Endothelial cell of umbilical vein (primary cell): ENCODE measurements around the gene ZNF320.

ENCODE experiments used
- CTCF ChIP-seq, 2 donors: IDR thresholded peaks; 1 replicate in 1 of 2; 2 replicates in 1 of 2; pipeline ENCODE4 v1.5.1; 2011; ENCODE audit warnings: low read length in 2 of 2, mild to moderate bottlenecking in 2 of 2, moderate library complexity in 2 of 2, control low read depth in 1 of 2, inconsistent platforms in 1 of 2, low read depth in 1 of 2; ENCODE audit not compliant: insufficient read depth in 1 of 2; ENCODE audit errors: extremely low read depth in 1 of 2
- EZH2 ChIP-seq: IDR thresholded peaks from 2 replicates; pipeline ENCODE4 v1.6.1; 2012; ENCODE audit warnings: borderline replicate concordance, low read depth, mild to moderate bottlenecking, moderate library complexity, low read length, inconsistent platforms; ENCODE audit not compliant: severe bottlenecking
- POLR2A ChIP-seq: IDR thresholded peaks from 2 replicates; pipeline ENCODE4 v1.6.1; 2012; ENCODE audit warnings: low read depth, mild to moderate bottlenecking, control low read depth, low read length

DNA sequence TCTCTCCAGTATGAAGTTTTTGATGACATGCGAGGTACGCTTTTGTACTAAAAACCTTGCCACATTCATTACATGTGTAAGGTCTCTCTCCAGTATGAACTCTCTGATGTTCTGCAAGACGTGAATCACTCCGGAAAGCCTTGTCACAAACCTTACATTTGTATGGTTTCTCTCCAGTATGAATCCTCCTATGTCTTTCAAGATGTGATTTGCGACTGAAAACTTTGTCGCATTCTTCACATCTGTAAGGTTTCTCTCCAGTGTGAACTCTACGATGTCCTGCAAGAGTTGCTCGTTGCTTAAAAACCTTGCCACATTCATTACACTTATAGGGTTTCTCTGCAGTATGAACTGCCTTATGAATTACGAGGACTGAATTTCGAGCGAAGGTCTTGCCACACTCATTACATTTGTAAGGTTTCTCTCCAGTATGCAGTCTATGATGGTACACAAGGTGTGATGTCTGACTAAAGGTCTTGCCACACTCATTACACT is 16.5 kb downstream of the ZNF320 start:
- no peak for TF ChIP-seq POLR2A
- no peak for TF ChIP-seq CTCF (IDR thresholded peaks at IDR 0.05; ENCODE audit: extremely low read depth in 1 of 2, insufficient read depth in 1 of 2, low read depth in 1 of 2, low read length in 2 of 2)
- no peak for TF ChIP-seq EZH2
